OCI-LY7 (cell line): ENCODE results near the gene FOXC2. TPM values are rescaled to one million over a fixed set of nuclear protein-coding genes. Genes with fewer than 3 reads are reported as not detected.

ENCODE experiments used
- BruUV-seq: library from RNA; stranded (reverse); fragments of 400-500 nt; replicated peaks from 2 replicates; lab custom pipeline; 2021; lab: Mats Ljungman, UMichigan
- CTCF ChIA-PET: fragments of 300-600 bp; sonication (Branson Sonifier 250); formaldehyde crosslinking; loops from one replicate; lab custom pipeline; 2022; ENCODE audit warnings: antibody characterized with exemption; ENCODE audit not compliant: unreplicated experiment; lab: Charles Lee
- POLR2A ChIA-PET: fragments of 300-600 bp; sonication (Branson Sonifier 250); formaldehyde crosslinking; loops from one replicate; lab custom pipeline; 2022; ENCODE audit warnings: antibody characterized with exemption; lab: Charles Lee
- DNase-seq: peaks from one replicate; pipeline ENCODE4 v3.0.0-alpha.2; 2015; ENCODE audit warnings: low spot score
- H2AFZ ChIP-seq: fragments of 200-600 bp; sonication (generic), shearing (Covaris generic); 2 replicates; pipeline ENCODE4 v1.6.1; 2014; ENCODE audit warnings: mild to moderate bottlenecking, antibody characterized with exemption, low read length, moderate library complexity
- H3K27ac ChIP-seq: fragments of 200-600 bp; sonication (generic); 2 replicates; pipeline ENCODE4 v1.5.1; 2014; ENCODE audit warnings: mixed run types, low read depth, mild to moderate bottlenecking, moderate library complexity, low read length, inconsistent platforms; ENCODE audit not compliant: poor library complexity, severe bottlenecking
- H3K36me3 ChIP-seq: fragments of 200-600 bp; sonication (generic); 2 replicates; pipeline ENCODE4 v1.6.1; 2014; ENCODE audit warnings: mild to moderate bottlenecking, antibody characterized with exemption, low read length, moderate library complexity, mixed read lengths; ENCODE audit not compliant: insufficient read depth
- H3K4me1 ChIP-seq: fragments of 200-600 bp; sonication (generic); 2 replicates; pipeline ENCODE4 v1.5.1; 2014; ENCODE audit warnings: mild to moderate bottlenecking, low read length; ENCODE audit not compliant: insufficient read depth, poor library complexity, severe bottlenecking
- H3K4me2 ChIP-seq: fragments of 200-600 bp; sonication (generic); 2 replicates; pipeline ENCODE4 v1.6.1; 2014; ENCODE audit warnings: mild to moderate bottlenecking, low read length
- H3K4me3 ChIP-seq: fragments of 200-600 bp; sonication (generic); 2 replicates; pipeline ENCODE4 v1.5.1; 2014; ENCODE audit warnings: mild to moderate bottlenecking, low read depth, low read length; ENCODE audit not compliant: poor library complexity, severe bottlenecking
- H3K79me2 ChIP-seq: fragments of 200-600 bp; sonication (generic); 2 replicates; pipeline ENCODE4 v1.6.1; 2016; ENCODE audit warnings: low read depth, mild to moderate bottlenecking, low read length, moderate library complexity, mixed read lengths; ENCODE audit not compliant: insufficient read depth
- H3K9me2 ChIP-seq: fragments of 200-600 bp; sonication (generic); 2 replicates; pipeline ENCODE4 v1.6.1; 2016; ENCODE audit warnings: mild to moderate bottlenecking, low read length, mixed read lengths; ENCODE audit not compliant: insufficient read depth
- H3K9me3 ChIP-seq: fragments of 200-600 bp; sonication (generic); 2 replicates; pipeline ENCODE4 v1.6.1; 2014; ENCODE audit warnings: mild to moderate bottlenecking, mixed run types, low read length, mixed read lengths
- H4K20me1 ChIP-seq: fragments of 200-600 bp; sonication (generic); 2 replicates; pipeline ENCODE4 v1.6.1; 2014; ENCODE audit warnings: mild to moderate bottlenecking, antibody characterized with exemption, low read length, moderate library complexity, mixed read lengths; ENCODE audit not compliant: insufficient read depth
- EZH2phosphoT487 ChIP-seq: fragments of 200-600 bp; sonication (generic); IDR thresholded peaks from 2 replicates; pipeline ENCODE4 v1.6.1; 2018; ENCODE audit warnings: low read depth, borderline replicate concordance, mild to moderate bottlenecking, mixed run types, antibody characterized with exemption, low read length, moderate library complexity, mixed read lengths
- intact Hi-C: fragments of 100-400 bp; cut with micrococcal nuclease; formaldehyde crosslinking; loops from one replicate; pipeline ENCODE4 v1.10.0; 2022; ENCODE audit not compliant: unreplicated experiment
- total RNA-seq, 2 experiments: library from RNA; depleted of rRNA in 1 of 2; stranded (reverse); fragments of >200 nt in 1 of 2; shearing (Covaris generic) in 1 of 2; gene quantifications; 2 replicates each; pipeline ENCODE4 v1.2.3, GENCODE V29; 2014 to 2022
- TF ChIP-seq, protein P1 (sequence below): fragments of 200-600 bp; sonication (generic); conservative IDR thresholded peaks from 2 replicates; pipeline ENCODE4 v1.5.1; 2014; ENCODE audit warnings: mild to moderate bottlenecking, antibody characterized with exemption, low read length, moderate library complexity, mixed read lengths

The FOXC2 gene
- total RNA-seq, 2 experiments from 2014 or later = not detected

DNA sequence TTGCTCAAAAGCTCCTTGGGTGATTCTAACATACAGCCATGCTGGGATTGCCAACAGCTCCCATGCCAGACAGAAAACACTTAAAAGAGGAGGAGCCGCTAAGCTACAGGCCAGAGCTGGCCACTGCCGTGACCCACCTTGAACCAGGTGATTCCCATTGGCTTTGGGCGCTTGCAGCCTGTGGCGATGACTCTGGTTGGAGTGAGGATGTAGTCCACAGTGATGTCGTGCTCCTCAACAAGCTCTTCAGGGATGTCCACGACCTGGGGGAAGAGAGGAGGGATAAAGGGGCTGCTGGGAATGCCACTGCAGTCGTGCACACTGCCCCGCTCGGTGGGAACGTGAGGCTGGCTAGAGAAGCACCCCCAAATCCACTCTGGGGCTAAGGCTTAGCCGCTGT is 25.1 kb upstream of the FOXC2 start:
- DNase-seq = no peak
- intact Hi-C loops = no loop called here
- Histone ChIP-seq H3K4me1 (peaks cover 14% of the 10 kb centered on the region), H3K4me2 (no peak overlapping the region), H3K9me3 (no peaks in the 10 kb centered on the region), H3K9me2 (no peaks in the 10 kb centered on the region), H3K27ac (no peak overlapping the region), H4K20me1 (no peaks in the 10 kb centered on the region), H3K4me3 (no peak overlapping the region), H3K36me3 (peaks cover 19% of the 10 kb centered on the region), H3K79me2 (no peaks in the 10 kb centered on the region), H2AFZ (no peak overlapping the region)
- TF ChIP-seq, protein P1, sequence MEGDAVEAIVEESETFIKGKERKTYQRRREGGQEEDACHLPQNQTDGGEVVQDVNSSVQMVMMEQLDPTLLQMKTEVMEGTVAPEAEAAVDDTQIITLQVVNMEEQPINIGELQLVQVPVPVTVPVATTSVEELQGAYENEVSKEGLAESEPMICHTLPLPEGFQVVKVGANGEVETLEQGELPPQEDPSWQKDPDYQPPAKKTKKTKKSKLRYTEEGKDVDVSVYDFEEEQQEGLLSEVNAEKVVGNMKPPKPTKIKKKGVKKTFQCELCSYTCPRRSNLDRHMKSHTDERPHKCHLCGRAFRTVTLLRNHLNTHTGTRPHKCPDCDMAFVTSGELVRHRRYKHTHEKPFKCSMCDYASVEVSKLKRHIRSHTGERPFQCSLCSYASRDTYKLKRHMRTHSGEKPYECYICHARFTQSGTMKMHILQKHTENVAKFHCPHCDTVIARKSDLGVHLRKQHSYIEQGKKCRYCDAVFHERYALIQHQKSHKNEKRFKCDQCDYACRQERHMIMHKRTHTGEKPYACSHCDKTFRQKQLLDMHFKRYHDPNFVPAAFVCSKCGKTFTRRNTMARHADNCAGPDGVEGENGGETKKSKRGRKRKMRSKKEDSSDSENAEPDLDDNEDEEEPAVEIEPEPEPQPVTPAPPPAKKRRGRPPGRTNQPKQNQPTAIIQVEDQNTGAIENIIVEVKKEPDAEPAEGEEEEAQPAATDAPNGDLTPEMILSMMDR = no peak
- no peak for TF ChIP-seq EZH2phosphoT487
- CTCF ChIA-PET = no interaction called here
- POLR2A ChIA-PET = no interaction called here
- BruUV-seq = no TSS peak

DNA sequence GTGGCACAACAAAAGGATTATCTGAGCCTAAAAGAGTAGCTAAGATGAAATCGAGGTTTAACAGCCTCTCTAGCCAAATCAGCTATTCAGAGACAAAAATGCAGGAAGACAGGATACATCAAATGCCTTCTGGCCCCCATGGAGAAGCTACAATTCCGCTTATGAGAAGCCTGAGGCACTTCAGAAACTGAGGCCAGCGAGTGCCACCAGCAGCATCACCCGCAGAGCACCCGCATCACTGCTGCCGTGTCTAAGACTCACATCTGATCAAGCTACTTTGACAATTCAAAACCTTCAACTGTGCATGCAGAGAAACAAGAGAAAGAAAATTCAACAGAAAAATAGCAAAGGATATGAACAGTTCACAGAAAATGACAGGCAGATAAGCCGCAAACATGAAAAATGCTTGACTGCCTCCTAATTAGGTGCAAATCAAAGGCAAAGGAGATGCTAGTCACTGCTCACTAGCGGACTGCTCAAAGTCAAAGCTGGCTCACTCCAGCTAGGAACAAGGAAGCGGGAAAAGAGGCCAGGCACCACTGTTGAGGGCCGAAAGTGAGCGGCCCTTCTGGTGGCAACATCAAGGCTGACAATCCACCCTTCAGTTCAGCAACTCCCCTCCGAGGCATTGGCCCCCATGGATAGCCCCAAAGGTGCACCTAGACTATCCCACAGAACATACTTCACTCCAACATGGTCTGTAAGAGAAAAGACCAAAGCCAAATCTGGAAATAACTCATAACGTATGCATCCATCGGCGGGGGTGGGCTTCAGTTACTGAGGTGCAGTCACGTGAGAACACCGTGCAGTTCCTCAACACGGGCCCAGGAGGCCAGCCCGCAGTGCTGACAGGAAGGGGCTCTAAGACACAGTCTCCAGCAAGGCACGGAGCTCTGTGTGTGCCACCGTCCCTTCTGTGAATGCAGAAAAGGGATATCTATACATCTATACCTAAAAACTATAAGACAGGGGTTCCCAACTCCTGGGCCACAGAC is 23.6 kb upstream of the FOXC2 start:
- peaks cover 19% of the 10 kb centered on the region for H3K36me3 ChIP-seq
- BruUV-seq = no TSS peak
- DNase-seq = no peak
- peaks cover 14% of the 10 kb centered on the region for H3K4me1 ChIP-seq
- no peak overlapping the region for H3K4me2 ChIP-seq
- intact Hi-C loops = no loop called here
- no peaks in the 10 kb centered on the region for H3K79me2 ChIP-seq
- no peak overlapping the region for H3K4me3 ChIP-seq
- no peaks in the 10 kb centered on the region for H4K20me1 ChIP-seq
- POLR2A ChIA-PET = no interaction called here
- TF ChIP-seq EZH2phosphoT487 = no peak
- TF ChIP-seq, protein P1 = no peak
- no peak overlapping the region for H2AFZ ChIP-seq
- no peak overlapping the region for H3K27ac ChIP-seq
- H3K9me3 ChIP-seq = no peaks in the 10 kb centered on the region
- CTCF ChIA-PET = no interaction called here
- no peaks in the 10 kb centered on the region for H3K9me2 ChIP-seq

DNA sequence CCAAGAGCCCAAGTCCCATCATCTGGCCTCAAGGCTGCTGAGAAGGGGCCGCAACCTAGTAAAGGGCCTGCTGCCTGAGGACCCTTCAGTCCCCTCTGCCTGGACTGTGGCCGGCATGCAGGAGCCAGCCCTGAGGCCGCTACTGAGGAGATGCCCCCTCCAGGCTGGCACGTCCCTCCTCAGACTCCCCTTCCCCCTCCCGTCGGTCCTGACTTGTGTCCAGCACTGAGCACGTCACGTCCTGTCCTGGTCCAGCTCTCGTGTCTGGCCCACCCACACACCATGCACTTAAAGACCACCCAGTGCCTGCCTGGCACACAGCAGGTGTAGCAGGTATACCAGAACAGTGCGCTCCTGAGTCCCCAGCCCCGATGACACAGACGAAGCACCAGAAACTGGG is 21.1 kb upstream of the FOXC2 start:
- no peaks in the 10 kb centered on the region for H3K9me2 ChIP-seq
- H3K36me3 ChIP-seq = peaks cover 16% of the 10 kb centered on the region
- intact Hi-C loops = no loop called here
- H3K4me3 ChIP-seq = no peak overlapping the region
- H4K20me1 ChIP-seq = no peaks in the 10 kb centered on the region
- H3K79me2 ChIP-seq = no peaks in the 10 kb centered on the region
- H2AFZ ChIP-seq = no peak overlapping the region
- no peak overlapping the region for H3K27ac ChIP-seq
- DNase-seq = no peak
- BruUV-seq = no TSS peak
- ChIA-PET POLR2A (no interaction called here), CTCF (no interaction called here)
- H3K4me1 ChIP-seq = peaks cover 14% of the 10 kb centered on the region
- TF ChIP-seq, protein P1 = no peak
- no peak for TF ChIP-seq EZH2phosphoT487
- no peaks in the 10 kb centered on the region for H3K9me3 ChIP-seq
- H3K4me2 ChIP-seq = no peak overlapping the region
